ENCODE measurements around the gene WDFY4.

The WDFY4 gene

DNA sequence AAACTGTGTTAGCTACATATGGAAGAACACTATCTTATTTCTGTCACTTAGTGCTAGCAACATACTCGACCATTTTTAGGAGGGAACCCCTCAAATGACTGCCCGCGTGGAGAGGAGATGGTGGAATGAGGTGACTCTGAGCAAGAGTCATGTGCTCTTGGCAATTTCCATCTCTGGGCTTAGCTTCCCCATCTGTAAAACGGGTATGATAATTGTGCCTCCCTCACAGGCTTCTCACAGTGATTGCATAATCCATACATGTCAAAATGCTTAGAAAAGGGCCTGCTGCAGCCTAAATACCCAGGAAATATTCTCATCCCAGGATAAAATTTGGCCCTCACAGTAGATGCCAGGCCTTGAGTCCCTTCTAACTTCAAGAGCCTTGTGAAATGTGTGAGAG lies 86.6 kb downstream of the WDFY4 start:
- TF ChIP-seq, protein P1, sequence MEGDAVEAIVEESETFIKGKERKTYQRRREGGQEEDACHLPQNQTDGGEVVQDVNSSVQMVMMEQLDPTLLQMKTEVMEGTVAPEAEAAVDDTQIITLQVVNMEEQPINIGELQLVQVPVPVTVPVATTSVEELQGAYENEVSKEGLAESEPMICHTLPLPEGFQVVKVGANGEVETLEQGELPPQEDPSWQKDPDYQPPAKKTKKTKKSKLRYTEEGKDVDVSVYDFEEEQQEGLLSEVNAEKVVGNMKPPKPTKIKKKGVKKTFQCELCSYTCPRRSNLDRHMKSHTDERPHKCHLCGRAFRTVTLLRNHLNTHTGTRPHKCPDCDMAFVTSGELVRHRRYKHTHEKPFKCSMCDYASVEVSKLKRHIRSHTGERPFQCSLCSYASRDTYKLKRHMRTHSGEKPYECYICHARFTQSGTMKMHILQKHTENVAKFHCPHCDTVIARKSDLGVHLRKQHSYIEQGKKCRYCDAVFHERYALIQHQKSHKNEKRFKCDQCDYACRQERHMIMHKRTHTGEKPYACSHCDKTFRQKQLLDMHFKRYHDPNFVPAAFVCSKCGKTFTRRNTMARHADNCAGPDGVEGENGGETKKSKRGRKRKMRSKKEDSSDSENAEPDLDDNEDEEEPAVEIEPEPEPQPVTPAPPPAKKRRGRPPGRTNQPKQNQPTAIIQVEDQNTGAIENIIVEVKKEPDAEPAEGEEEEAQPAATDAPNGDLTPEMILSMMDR (IDR thresholded peaks at IDR 0.05; ENCODE audit: insufficient read depth, missing control alignments), result no peak
- DNase-seq (ENCODE audit: insufficient read length, low spot score) (no peak), FAIRE-seq (no peak)

- DNase-seq (ENCODE audit: insufficient read length, low spot score) (no peak), FAIRE-seq (no peak)
- TF ChIP-seq, protein P1 (IDR thresholded peaks at IDR 0.05; ENCODE audit: insufficient read depth, missing control alignments), result no peak
Observed at GRCh38 chr10:48772059-48772458, 87.4 kb downstream of the WDFY4 start.

GRCh38 chr10:48773580-48773979 lies 88.9 kb downstream of the WDFY4 start:
- TF ChIP-seq, protein P1 (IDR thresholded peaks at IDR 0.05; ENCODE audit: insufficient read depth, missing control alignments), result no peak
- DNase-seq (ENCODE audit: insufficient read length, low spot score) (no peak), FAIRE-seq (no peak)

- FAIRE-seq, result no peak
- TF ChIP-seq, protein P1 (IDR thresholded peaks at IDR 0.05; ENCODE audit: insufficient read depth, missing control alignments), result no peak
- DNase-seq (ENCODE audit: insufficient read length, low spot score), result no peak
Observed at GRCh38 chr10:48774416-48775205, 89.9 kb downstream of the WDFY4 start.

GRCh38 chr10:48775206-48775517 lies 90.5 kb downstream of the WDFY4 start:
- DNase-seq (ENCODE audit: insufficient read length, low spot score), result no peak
- TF ChIP-seq, protein P1 (IDR thresholded peaks at IDR 0.05; ENCODE audit: insufficient read depth, missing control alignments), result no peak
- FAIRE-seq, result no peak

DNA sequence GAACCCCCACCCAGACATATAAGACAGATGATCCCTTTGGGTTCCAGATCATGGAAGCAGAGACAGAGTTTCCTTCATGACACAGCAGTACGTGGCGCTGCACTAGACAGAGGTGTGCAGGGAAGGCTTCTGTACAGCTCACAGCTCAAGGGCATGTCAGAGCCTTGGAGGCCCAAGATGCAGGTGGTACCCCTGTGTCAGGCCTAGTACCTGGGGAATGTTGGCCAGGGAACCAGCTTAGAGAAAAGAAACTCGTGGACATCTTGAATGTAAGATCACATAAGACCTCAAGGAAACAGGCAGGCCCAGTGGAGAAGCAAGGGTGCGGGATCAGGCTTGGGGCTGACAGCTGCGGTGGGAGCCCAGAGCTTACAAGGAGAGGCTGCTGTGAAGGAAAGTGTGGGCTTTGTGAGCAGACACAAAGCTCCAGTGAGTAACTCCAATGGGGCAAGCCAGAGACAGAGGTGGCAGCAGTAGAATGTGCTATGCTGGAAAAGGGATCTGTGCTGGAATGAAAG lies 91.4 kb downstream of the WDFY4 start:
- DNase-seq (ENCODE audit: insufficient read length, low spot score), result no peak
- TF ChIP-seq, protein P1 (IDR thresholded peaks at IDR 0.05; ENCODE audit: insufficient read depth, missing control alignments), result no peak
- no peak for FAIRE-seq

DNA sequence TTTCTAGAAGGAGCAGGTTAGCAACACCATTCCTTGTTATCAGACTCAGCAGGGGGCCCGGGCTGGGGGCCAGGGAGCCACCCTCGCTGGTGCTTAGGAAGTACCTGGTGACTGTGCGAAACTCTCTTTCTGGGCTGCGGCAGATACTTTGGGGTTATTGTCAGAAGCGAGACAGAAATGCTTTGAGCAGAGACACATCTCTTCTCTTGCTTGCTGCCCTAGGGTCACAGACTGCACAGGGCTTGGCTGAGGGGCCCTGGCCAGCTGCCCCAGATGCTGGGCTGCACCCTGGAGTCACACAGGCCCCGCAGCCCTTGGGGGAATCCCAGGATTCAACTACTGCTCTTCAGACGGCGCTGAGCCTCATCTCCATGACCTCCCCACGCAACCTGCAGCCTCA lies 91.9 kb downstream of the WDFY4 start:
- FAIRE-seq, result no peak
- TF ChIP-seq, protein P1 (IDR thresholded peaks at IDR 0.05; ENCODE audit: insufficient read depth, missing control alignments), result no peak
- no peak for DNase-seq (ENCODE audit: insufficient read length, low spot score)
